ENCODE results near the gene EMC8. TPM values are rescaled to one million over a fixed set of nuclear protein-coding genes. Genes with fewer than 3 reads are reported as not detected.

The EMC8 gene
- total RNA-seq, 1 donor from 2014 or later = 21.4 TPM

- no peak for DNase-seq (ENCODE audit: low spot score)
These were observed 14.5 kb downstream of the EMC8 start for GRCh38 chr16:85784813-85785212.

DNA sequence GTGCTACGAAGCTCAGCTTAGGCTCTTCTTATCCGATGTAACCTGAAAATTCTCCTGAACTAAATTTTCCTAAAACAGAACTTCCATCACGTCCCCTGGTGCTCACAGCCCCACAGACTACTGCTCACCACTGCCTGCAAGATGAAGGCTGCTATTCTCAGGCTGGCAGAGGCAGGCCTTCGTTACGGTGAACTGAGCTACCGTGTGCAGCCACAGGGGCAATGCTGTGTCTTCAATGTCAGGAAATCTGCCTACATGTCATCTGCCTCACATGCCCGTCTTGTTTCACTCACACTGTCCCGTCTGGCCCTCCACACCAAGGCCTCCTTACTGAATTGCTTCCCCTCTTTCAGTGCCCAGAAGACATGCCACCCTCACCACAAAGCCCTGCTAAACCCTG, 15.9 kb downstream of the EMC8 start:
- no peak for DNase-seq (ENCODE audit: low spot score)

- DNase-seq (ENCODE audit: low spot score) = no peak
These were observed 16.9 kb downstream of the EMC8 start for GRCh38 chr16:85782451-85782850.

GRCh38 chr16:85781695-85782370, 17.5 kb downstream of the EMC8 start:
- DNase-seq (ENCODE audit: low spot score) = peak; percentile 56

DNA sequence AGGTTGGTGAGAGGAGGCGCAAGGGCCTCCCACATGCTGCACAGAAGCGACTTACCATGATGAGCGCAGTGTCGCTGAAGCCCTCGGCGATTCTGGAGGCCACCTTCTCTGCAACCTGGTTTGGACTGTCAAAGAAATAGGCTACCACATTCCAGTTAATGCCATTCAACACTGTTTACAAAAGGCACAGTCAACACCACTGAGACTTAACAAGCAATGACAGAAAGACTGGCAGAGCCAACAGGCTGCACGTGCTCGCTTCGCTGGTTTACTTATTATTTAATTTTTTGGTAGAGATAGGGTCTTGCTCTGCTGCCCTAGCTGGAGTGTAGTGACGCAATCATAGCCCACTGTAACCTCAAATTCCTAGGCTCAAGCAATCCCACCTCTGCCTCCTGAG, 18.2 kb downstream of the EMC8 start:
- DNase-seq (ENCODE audit: low spot score) = no peak

DNA sequence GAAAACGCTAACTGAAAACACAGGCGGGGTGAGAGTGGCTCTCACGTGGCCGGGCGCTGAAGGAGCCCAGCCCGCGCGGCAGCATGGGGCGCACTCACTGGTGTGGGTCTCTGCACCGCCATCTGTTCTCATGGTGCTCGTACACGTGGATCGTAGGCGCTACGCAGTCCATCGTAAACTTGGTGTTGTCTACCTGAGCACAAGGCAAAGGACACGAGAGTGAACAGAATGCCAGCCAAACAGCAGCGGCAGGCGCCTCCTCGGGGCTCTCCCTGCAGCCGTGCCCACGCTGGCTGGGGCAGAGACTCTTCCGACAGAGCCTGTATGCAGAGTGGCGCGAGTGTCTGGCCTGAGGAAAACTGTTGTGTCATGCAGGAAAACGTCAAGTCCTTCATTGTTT, 19.1 kb downstream of the EMC8 start:
- no peak for DNase-seq (ENCODE audit: low spot score)

- no peak for DNase-seq (ENCODE audit: low spot score)
These were observed 20.5 kb downstream of the EMC8 start for GRCh38 chr16:85778873-85779272.

- DNase-seq (ENCODE audit: low spot score) = no peak
These were observed 21.6 kb downstream of the EMC8 start for GRCh38 chr16:85777583-85778310.

GRCh38 chr16:85774811-85775210, 24.5 kb downstream of the EMC8 start:
- DNase-seq (ENCODE audit: low spot score) = no peak

GRCh38 chr16:85774136-85774535, 25.2 kb downstream of the EMC8 start:
- no peak for DNase-seq (ENCODE audit: low spot score)

DNA sequence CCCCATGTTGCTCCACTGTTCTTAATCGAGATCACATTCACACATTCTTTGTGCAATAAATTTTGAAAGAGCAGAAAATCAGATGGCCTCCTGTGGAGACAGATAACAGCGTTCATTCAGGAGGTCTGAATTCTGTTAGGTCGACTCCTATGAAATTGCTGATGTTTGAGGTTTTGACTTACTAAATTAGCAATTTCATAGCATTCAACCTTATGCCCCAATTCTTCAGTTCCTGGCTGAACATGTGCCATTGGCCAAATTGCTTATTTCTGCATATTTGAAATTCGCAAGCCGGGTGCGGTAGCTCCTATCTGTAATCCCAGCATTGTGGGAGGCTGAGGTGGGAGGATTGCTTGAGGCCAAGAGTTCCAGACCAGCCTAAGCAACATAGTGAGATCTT, 26.3 kb downstream of the EMC8 start:
- no peak for DNase-seq (ENCODE audit: low spot score)

- no peak for DNase-seq (ENCODE audit: low spot score)
These were observed 28.6 kb downstream of the EMC8 start for GRCh38 chr16:85770741-85771140.

- DNase-seq (ENCODE audit: low spot score) = no peak
These were observed 31.1 kb downstream of the EMC8 start for GRCh38 chr16:85768199-85768598.

- DNase-seq (ENCODE audit: low spot score) = no peak
These were observed 31.8 kb downstream of the EMC8 start for GRCh38 chr16:85767531-85767930.

DNA sequence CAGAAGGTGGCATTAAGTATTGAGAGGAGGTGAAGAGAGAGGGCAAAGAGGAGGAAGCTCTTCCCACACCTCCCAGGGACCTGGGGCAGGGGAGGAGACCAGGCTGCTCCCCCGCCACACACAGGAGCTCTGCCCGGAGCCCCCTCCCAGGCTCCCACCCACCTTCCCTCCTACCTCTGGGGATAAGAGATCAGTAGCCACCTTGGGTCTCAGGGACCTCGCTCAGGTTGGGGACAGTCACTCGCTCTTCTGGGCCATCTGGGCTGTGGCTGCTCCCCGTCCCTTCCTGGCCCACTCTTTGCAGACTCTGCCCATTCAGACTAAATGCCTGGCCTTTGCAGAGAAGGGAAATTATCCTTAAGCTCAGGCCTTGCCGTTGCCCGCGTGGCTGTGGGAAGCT, 33.6 kb downstream of the EMC8 start:
- no peak for DNase-seq (ENCODE audit: low spot score)

- DNase-seq (ENCODE audit: low spot score) = no peak
These were observed 34.1 kb downstream of the EMC8 start for GRCh38 chr16:85765211-85765610.

DNA sequence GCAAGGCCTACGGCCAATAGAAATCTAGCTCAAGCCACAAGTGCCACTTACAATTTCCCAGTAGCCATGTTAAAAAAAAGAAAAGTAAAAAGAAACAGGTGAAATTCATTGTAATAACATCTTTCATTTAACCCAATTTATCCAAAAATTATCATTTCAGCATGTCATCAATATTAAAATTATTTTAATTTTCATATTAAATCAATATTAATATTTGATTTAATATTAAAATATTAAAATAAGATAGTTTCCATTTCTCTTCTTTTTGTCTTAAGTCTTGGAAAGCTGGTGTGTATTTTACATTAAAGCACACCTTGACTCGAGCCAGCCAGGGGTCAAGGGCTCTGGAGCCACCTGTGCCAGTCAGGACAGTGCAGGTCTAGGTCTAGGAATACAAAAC, 35.7 kb downstream of the EMC8 start:
- no peak for DNase-seq (ENCODE audit: low spot score)

GRCh38 chr16:85762970-85763369, 36.4 kb downstream of the EMC8 start:
- no peak for DNase-seq (ENCODE audit: low spot score)

GRCh38 chr16:85761861-85762260, 37.5 kb downstream of the EMC8 start:
- DNase-seq (ENCODE audit: low spot score) = no peak

GRCh38 chr16:85759631-85760419, 39.5 kb downstream of the EMC8 start:
- DNase-seq (ENCODE audit: low spot score) = no peak

DNA sequence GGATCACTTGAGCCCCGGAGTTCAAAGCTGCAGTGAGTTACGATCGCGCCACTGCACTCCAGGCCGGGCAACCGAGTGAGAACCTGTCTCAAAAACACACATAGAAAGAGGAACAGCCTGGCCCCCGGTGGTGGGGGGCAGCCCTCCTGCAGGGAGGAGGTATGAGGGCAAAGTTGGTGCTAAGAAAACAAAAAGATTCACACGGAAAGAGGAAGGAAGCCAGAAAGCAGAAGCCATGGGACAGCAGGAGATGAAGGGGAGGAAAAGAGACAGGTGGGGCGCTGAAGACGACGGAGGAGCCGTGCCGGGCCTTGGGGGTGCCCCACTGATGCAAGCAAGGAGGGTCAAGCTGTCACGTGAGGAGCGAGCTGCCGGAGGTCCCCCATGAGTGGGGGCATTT, 40.2 kb downstream of the EMC8 start:
- no peak for DNase-seq (ENCODE audit: low spot score)

DNA sequence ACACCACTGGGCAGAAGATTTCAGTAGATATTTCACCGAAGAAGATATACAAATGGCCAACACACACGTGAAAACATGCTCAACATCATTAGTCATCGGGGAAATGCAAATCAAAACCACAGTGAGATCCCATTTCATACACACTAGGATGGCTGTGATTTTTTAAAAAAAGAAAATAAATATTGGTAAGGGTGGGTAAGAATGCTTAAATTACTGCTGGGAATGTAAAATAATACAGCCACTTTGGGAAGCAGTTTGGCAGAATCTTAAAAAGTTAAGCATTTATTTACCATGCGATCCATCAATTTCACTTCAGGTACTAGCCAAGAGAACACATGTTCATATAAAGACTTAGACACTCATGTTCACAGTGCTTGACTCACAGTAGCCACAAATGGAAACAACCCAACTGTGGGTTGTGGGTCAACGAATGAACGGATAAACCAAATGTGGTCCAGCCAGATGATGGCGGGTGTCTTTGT, 42.0 kb downstream of the EMC8 start:
- no peak for DNase-seq (ENCODE audit: low spot score)
